Calu3 (cell line): Measurements from ENCODE around the gene GPR84. TPM values are rescaled to one million over a fixed set of nuclear protein-coding genes. Genes with fewer than 3 reads are reported as not detected.

Experiments
- BruUV-seq: library from RNA; stranded (reverse); fragments of 400-500 nt; replicated peaks from 2 replicates; lab custom pipeline; 2021; lab: Mats Ljungman, UMichigan
- CTCF ChIA-PET: fragments of 300-600 bp; sonication (Branson Sonifier 250); formaldehyde crosslinking; loops from one replicate; lab custom pipeline; 2022; ENCODE audit warnings: antibody characterized with exemption; lab: Charles Lee
- DNase-seq: peaks from one replicate; pipeline ENCODE4 v3.0.0; 2022
- H3K27ac Mint-ChIP-seq: one replicate; pipeline ENCODE4 v1.8.0; 2022; ENCODE audit warnings: mixed read lengths; ENCODE audit not compliant: unreplicated experiment
- H3K27me3 Mint-ChIP-seq: one replicate; pipeline ENCODE4 v1.8.0; 2022; ENCODE audit warnings: mixed read lengths; ENCODE audit not compliant: unreplicated experiment
- H3K36me3 Mint-ChIP-seq: one replicate; pipeline ENCODE4 v1.8.0; 2022; ENCODE audit warnings: mild to moderate bottlenecking, moderate library complexity, mixed read lengths; ENCODE audit not compliant: insufficient read depth, unreplicated experiment
- H3K4me1 Mint-ChIP-seq: one replicate; pipeline ENCODE4 v1.8.0; 2022; ENCODE audit warnings: mild to moderate bottlenecking, low read depth, mixed read lengths; ENCODE audit not compliant: unreplicated experiment
- H3K4me3 Mint-ChIP-seq: one replicate; pipeline ENCODE4 v1.8.0; 2022; ENCODE audit warnings: mild to moderate bottlenecking, low read depth, moderate library complexity, mixed read lengths; ENCODE audit not compliant: unreplicated experiment
- H3K9me3 Mint-ChIP-seq: one replicate; pipeline ENCODE4 v1.8.0; 2022; ENCODE audit warnings: low read depth, mixed read lengths; ENCODE audit not compliant: unreplicated experiment
- intact Hi-C: fragments of 100-400 bp; cut with micrococcal nuclease; formaldehyde crosslinking; loops from one replicate; pipeline ENCODE4 v1.10.0; 2022; ENCODE audit not compliant: unreplicated experiment
- total RNA-seq: library from RNA; stranded (reverse); gene quantifications from 2 replicates; pipeline ENCODE4 v1.2.3, GENCODE V29; 2022
- TF ChIP-seq, protein P1 (sequence below): fragments of 200-600 bp; IDR thresholded peaks from one replicate; pipeline ENCODE4 v1.8.0; 2022; ENCODE audit warnings: antibody characterized with exemption; ENCODE audit not compliant: unreplicated experiment

GPR84 gene
- total RNA-seq, 1 experiment from 2014 or later: not detected

DNA sequence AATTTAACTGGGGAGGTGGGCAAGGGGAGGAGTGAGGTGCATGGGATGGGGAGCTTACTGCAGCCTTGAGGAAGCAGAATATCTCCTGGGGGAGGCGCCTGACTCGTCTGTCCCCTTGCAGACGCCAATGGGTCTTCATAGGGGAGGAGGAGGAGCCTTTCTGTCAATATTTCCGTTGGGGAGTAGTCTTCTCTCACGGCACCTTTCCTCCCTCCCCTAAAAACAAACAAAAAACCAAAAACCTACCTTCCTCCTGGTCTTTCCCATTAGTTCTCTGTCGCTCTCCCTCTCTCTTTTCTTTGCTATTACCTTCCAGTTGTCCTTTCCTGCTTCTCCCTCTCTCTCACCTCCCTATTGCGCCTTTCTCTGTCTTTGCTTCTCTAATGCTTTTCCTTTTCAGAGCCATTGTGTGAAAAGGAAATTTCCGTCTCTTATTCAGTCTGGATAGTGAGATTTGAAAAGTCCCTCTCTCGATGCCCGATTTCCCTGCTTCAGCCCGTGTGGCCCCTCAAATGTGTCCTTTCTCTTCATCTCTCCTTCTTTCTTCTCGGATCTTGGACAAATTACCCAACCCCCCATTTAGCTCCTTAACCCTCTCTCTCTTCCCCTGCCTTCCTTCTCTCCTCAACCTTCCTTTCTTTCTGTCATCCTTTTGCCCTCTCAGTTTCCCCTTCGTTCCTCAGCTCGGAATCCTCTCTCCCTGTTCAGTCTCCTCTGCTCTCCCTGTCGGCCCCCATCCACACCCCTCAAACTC lies 5.9 kb downstream of the GPR84 start:
- Mint-ChIP-seq H3K9me3 (no peaks in the 10 kb centered on the region), H3K4me3 (no peak overlapping the region), H3K27ac (no peak overlapping the region), H3K27me3 (peaks cover 9% of the 10 kb centered on the region), H3K4me1 (peaks cover 8% of the 10 kb centered on the region), H3K36me3 (peaks cover 4% of the 10 kb centered on the region)
- no peak for DNase-seq
- CTCF ChIA-PET: interaction anchor here (0.6 to 3.5 kb wide), 14 partner anchors 21 to 143 kb away, joined by 3 to 13 read pairs (median 6); partner anchors contain the start of genes CBX5 and COPZ1
- intact Hi-C loops: loop anchor here (2.0 kb wide), 1 partner anchor 34 kb away; the partner anchor contains the start of gene COPZ1
- BruUV-seq: no TSS peak
- TF ChIP-seq, protein P1, sequence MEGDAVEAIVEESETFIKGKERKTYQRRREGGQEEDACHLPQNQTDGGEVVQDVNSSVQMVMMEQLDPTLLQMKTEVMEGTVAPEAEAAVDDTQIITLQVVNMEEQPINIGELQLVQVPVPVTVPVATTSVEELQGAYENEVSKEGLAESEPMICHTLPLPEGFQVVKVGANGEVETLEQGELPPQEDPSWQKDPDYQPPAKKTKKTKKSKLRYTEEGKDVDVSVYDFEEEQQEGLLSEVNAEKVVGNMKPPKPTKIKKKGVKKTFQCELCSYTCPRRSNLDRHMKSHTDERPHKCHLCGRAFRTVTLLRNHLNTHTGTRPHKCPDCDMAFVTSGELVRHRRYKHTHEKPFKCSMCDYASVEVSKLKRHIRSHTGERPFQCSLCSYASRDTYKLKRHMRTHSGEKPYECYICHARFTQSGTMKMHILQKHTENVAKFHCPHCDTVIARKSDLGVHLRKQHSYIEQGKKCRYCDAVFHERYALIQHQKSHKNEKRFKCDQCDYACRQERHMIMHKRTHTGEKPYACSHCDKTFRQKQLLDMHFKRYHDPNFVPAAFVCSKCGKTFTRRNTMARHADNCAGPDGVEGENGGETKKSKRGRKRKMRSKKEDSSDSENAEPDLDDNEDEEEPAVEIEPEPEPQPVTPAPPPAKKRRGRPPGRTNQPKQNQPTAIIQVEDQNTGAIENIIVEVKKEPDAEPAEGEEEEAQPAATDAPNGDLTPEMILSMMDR: no peak

DNA sequence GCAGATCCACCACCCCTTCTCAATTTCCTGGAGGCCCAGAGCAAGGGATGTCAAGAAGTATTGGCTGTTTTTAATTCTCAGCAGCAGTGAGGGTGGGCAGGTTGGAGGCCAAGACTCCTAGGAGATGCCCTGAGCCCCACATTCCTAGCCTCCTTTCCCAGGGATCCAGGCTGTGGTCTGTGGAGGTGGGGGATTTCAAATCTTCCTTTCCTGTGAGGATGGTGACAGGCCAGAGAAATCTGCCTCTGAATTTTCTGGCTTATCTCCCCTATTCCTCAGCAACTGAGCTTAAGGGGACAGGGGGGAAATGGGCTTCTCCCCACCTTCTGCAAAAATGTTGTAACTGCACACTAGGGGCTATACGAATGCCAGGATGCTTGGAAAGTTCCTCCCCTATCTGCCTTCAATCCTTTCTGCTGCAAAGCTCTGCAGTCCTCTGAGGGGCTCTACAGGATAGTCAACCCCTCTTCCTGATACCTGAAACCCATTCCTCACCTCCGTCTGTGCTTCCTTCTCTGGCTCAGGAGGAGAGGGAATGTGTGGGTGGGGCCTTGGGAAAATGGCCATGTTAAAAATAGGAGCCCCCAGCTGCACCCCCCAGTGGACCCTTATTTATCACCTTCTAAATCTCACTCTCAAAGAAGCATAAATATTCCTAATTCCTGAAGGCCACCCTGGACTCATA lies 6.6 kb downstream of the GPR84 start:
- intact Hi-C loops: loop anchor here (2.0 kb wide), 1 partner anchor 33 kb away; the partner anchor contains the start of gene COPZ1
- TF ChIP-seq, protein P1: no peak
- CTCF ChIA-PET: interaction anchor here (0.6 to 2.3 kb wide), 2 partner anchors 33 to 142 kb away, joined by 3 to 7 read pairs; partner anchors contain the start of gene COPZ1
- no peak overlapping the region for H3K27ac Mint-ChIP-seq
- H3K9me3 Mint-ChIP-seq: no peaks in the 10 kb centered on the region
- peaks cover 8% of the 10 kb centered on the region for H3K4me1 Mint-ChIP-seq
- no peak overlapping the region for H3K4me3 Mint-ChIP-seq
- peaks cover 2% of the 10 kb centered on the region for H3K27me3 Mint-ChIP-seq
- DNase-seq: no peak
- H3K36me3 Mint-ChIP-seq: peaks cover 4% of the 10 kb centered on the region
- BruUV-seq: no TSS peak

DNA sequence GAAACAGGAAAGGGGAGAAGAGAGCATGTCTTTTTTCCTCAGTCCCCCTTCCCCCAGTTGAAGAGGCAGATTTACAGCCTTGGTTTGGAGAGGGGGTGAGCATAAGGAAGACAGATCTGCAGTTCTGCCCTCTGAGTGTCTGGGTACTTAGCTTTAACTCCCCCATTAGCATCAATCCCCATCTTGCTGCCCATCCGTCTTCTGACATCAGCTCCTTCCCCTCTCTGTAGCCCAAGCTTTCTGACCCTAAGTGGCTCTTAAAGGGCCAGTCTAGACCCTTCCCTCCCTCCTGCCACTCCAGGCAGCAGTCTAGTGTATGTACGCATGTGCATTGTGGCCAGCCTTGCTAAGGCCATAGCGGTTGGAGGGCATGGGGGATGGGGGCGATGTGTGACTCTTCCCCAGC lies 7.3 kb downstream of the GPR84 start:
- intact Hi-C loops: no loop called here
- TF ChIP-seq, protein P1: no peak
- H3K4me3 Mint-ChIP-seq: no peak overlapping the region
- H3K4me1 Mint-ChIP-seq: peaks cover 8% of the 10 kb centered on the region
- H3K36me3 Mint-ChIP-seq: peaks cover 4% of the 10 kb centered on the region
- H3K27me3 Mint-ChIP-seq: no peaks in the 10 kb centered on the region
- no peaks in the 10 kb centered on the region for H3K9me3 Mint-ChIP-seq
- CTCF ChIA-PET: interaction anchor here (0.5 kb wide), 1 partner anchor 32 kb away, joined by 3 read pairs; the partner anchor contains the start of gene COPZ1
- no TSS peak for BruUV-seq
- DNase-seq: no peak
- H3K27ac Mint-ChIP-seq: no peak overlapping the region

DNA sequence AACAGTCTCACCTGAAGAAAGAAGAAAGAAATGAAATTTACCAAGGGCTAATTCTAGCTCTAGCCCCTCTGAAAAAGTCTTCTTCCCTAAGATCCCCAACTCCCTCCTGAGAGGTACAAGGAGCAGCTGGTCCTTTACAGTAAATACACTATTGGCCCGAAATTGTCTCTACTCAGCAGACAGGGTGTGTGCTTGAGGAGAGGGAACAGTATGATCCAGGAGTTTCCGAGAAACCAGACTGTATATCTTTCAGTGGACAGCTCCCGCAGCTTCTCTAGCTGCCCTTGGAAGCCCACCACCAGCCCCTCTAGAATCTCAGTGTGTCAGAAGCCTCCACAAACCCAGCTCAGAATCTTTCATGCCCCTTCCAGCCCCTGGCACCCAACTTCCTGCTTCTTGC lies 8.1 kb downstream of the GPR84 start:
- BruUV-seq: no TSS peak
- H3K27ac Mint-ChIP-seq: no peak overlapping the region
- H3K4me3 Mint-ChIP-seq: no peak overlapping the region
- H3K27me3 Mint-ChIP-seq: no peaks in the 10 kb centered on the region
- no peak for DNase-seq
- no peaks in the 10 kb centered on the region for H3K9me3 Mint-ChIP-seq
- intact Hi-C loops: no loop called here
- CTCF ChIA-PET: no interaction called here
- H3K36me3 Mint-ChIP-seq: peaks cover 9% of the 10 kb centered on the region
- H3K4me1 Mint-ChIP-seq: peaks cover 8% of the 10 kb centered on the region
- TF ChIP-seq, protein P1: no peak
